Colonic mucosa (tissue), 4 donors: ENCODE results near the gene ZNF85. TPM values are rescaled to one million over a fixed set of nuclear protein-coding genes. Genes with fewer than 3 reads are reported as not detected.
"Not testable (repeated sequence)": the region's sequence is repeated elsewhere in the genome, so short reads cannot be mapped to it uniquely, and the experiment has no call there.

Experiments used
- DNase-seq: peaks from one replicate; pipeline ENCODE4 v3.0.0-alpha.2; 2020
- H3K27ac ChIP-seq: fragments of 200-600 bp; one replicate; pipeline ENCODE4 v1.8.0; 2021
- H3K27me3 ChIP-seq: fragments of 200-600 bp; one replicate; pipeline ENCODE4 v1.8.0; 2021
- H3K36me3 ChIP-seq: fragments of 200-600 bp; one replicate; pipeline ENCODE4 v1.8.0; 2021
- H3K4me1 ChIP-seq: fragments of 200-600 bp; one replicate; pipeline ENCODE4 v1.8.0; 2021; ENCODE audit warnings: mild to moderate bottlenecking
- H3K4me3 ChIP-seq: fragments of 200-600 bp; one replicate; pipeline ENCODE4 v1.8.0; 2021
- H3K9ac ChIP-seq, 2 donors: one replicate each; pipeline ENCODE4 v1.7.0; 2013; ENCODE audit warnings: control low read depth in 2 of 2, low read depth in 2 of 2, low read length in 2 of 2
- H3K9me3 ChIP-seq: fragments of 200-600 bp; one replicate; pipeline ENCODE4 v1.8.0; 2021
- CTCF ChIP-seq: fragments of 200-600 bp; IDR thresholded peaks from one replicate; pipeline ENCODE4 v1.8.0; 2022; ENCODE audit warnings: antibody characterized with exemption, mild to moderate bottlenecking
- intact Hi-C: fragments of 100-400 bp; cut with DNase I; formaldehyde crosslinking; loops from one replicate; pipeline ENCODE4 v1.14.1; 2022
- total RNA-seq, 2 donors: library from RNA; stranded (reverse); fragmentation: NEBNext Ultra II Directional in 1 of 2; extraction: Animal tissue kit (Norgen Biotek cat#: 25700) in 1 of 2; gene quantifications; one replicate each; pipeline ENCODE4 v1.2.1, GENCODE V29; 2021
- donor health status: healthy.
- donor health status: DM: no; HTN: no; CAD: no.
- donor health status: DM: no; HTN: no; CAD: no.

The ZNF85 gene
- total RNA-seq, 2 donors from 2014 or later: 2.4 to 4.5 TPM

- Histone ChIP-seq H3K4me1 (no peaks in the 10 kb centered on the region), H3K27ac (no peak overlapping the region), H3K4me3 (no peak overlapping the region), H3K9ac (no peak overlapping the region), H3K9me3 (no peaks in the 10 kb centered on the region), H3K27me3 (no peaks in the 10 kb centered on the region), H3K36me3 (no peaks in the 10 kb centered on the region)
- no peak for DNase-seq
- no peak for TF ChIP-seq CTCF
- intact Hi-C loops: no loop called here
Observed at GRCh38 chr19:20969898-20970297, 46.8 kb downstream of the ZNF85 start.

- H3K9ac ChIP-seq, DNase-seq, H3K4me1 ChIP-seq, H3K27ac ChIP-seq, H3K9me3 ChIP-seq, H3K36me3 ChIP-seq, intact Hi-C loops, H3K4me3 ChIP-seq, H3K27me3 ChIP-seq: not testable (repeated sequence)
Observed at GRCh38 chr19:20992788-20993187, 69.7 kb downstream of the ZNF85 start.

- intact Hi-C loops: no loop called here
- peak overlapping the region in 1 of 2 donors; percentile 61 for H3K9ac ChIP-seq
- peak; percentile 86 for DNase-seq
- no peak overlapping the region for H3K27ac ChIP-seq
- H3K4me3 ChIP-seq: peak overlapping the region; percentile 32
- H3K36me3 ChIP-seq: no peaks in the 10 kb centered on the region
- no peaks in the 10 kb centered on the region for H3K9me3 ChIP-seq
- H3K27me3 ChIP-seq: no peaks in the 10 kb centered on the region
- H3K4me1 ChIP-seq: no peaks in the 10 kb centered on the region
- TF ChIP-seq CTCF: no peak
Observed at GRCh38 chr19:20999731-21000352, 76.8 kb downstream of the ZNF85 start.

Other genes starting within 250 kb of the ZNF85 start
- gene ZNF66, start 146.9 kb upstream of the ZNF85 start, total RNA-seq: 1 to 10 TPM; 2.8 to 6.3 TPM
- gene ZNF430, start 97.4 kb downstream of the ZNF85 start, total RNA-seq: 10 to 100 TPM in 1 of 2 donors, 1 to 10 TPM in 1; 7.7 to 11.7 TPM
- gene ZNF714, start 159.0 kb downstream of the ZNF85 start, total RNA-seq: 10 to 100 TPM; 10.9 to 19.0 TPM
- 10 to 100 TPM in 1 of 2 donors, 1 to 10 TPM in 1; 7.4 to 12.0 TPM for gene ZNF431, start 218.8 kb downstream of the ZNF85 start, total RNA-seq